ENCODE results near the gene SNCG. TPM values are rescaled to one million over a fixed set of nuclear protein-coding genes. Genes with fewer than 3 reads are reported as not detected.

The SNCG gene
- total RNA-seq, 1 donor from 2014 or later = 137 TPM

Other genes starting within 250 kb of the SNCG start
- 0.13 TPM in 2 replicates for gene BMPR1A, start 202.0 kb upstream of the SNCG start, total RNA-seq
- gene MMRN2, start 984 bp upstream of the SNCG start, total RNA-seq = 82.2 and 108 TPM in 2 replicates
- 26.0 and 44.4 TPM in 2 replicates for gene ADIRF, start 9.9 kb downstream of the SNCG start, total RNA-seq
- not detected in 2 replicates for gene FAM25A, start 61.7 kb downstream of the SNCG start, total RNA-seq
- gene GLUD1, start 136.2 kb downstream of the SNCG start, total RNA-seq = 136 and 165 TPM in 2 replicates
- 17.6 and 18.1 TPM in 2 replicates for gene SHLD2, start 136.6 kb downstream of the SNCG start, total RNA-seq